Measurements from ENCODE around the gene SLC6A18. TPM values are rescaled to one million over a fixed set of nuclear protein-coding genes. Genes with fewer than 3 reads are reported as not detected.

SLC6A18 gene
- total and polyA plus RNA-seq, 2 of the 13 experiments (the other 11 are each of a cell fraction or from before 2014, with no cell fraction given) = not detected

- TF ChIP-seq RBM39 (IDR thresholded peaks at IDR 0.05; ENCODE audit: low read depth, low read length, poor library complexity, severe bottlenecking) (no peak), MBD4 (IDR thresholded peaks at IDR 0.05; ENCODE audit: borderline replicate concordance, low read length) (no peak), ZNF431 (CRISPR knock-in tag; IDR thresholded peaks at IDR 0.05; ENCODE audit: borderline replicate concordance, low read depth) (no peak), ISL2 (CRISPR knock-in tag; IDR thresholded peaks at IDR 0.05) (no peak), MLX (CRISPR knock-in tag; IDR thresholded peaks at IDR 0.05) (no peak), YEATS4 (CRISPR knock-in tag; IDR thresholded peaks at IDR 0.05; ENCODE audit: borderline replicate concordance) (0 out of 2 replicates have a peak, but pooled peaks have one; percentile 28), SMAD1 (CRISPR knock-in tag; IDR thresholded peaks at IDR 0.05; ENCODE audit: borderline replicate concordance, low read depth) (no peak), ZNF740 (CRISPR knock-in tag; IDR thresholded peaks at IDR 0.05) (no peak), NR2C2 (CRISPR knock-in tag; IDR thresholded peaks at IDR 0.05; ENCODE audit: borderline replicate concordance) (no peak), ZNF563 (CRISPR knock-in tag; IDR thresholded peaks at IDR 0.05) (no peak), DDIT3 (CRISPR knock-in tag; IDR thresholded peaks at IDR 0.05) (no peak), GTF3A (CRISPR knock-in tag; conservative IDR thresholded peaks at IDR 0.05) (no peak), FOXO4 (CRISPR knock-in tag; conservative IDR thresholded peaks at IDR 0.05) (no peak), ZNF432 (CRISPR knock-in tag; IDR thresholded peaks at IDR 0.05; ENCODE audit: borderline replicate concordance) (no peak), ZNF496 (CRISPR knock-in tag; IDR thresholded peaks at IDR 0.05; ENCODE audit: insufficient replicate concordance) (no peak), GLI4 (CRISPR knock-in tag; IDR thresholded peaks at IDR 0.05; ENCODE audit: borderline replicate concordance) (no peak), ZNF883 (CRISPR knock-in tag; IDR thresholded peaks at IDR 0.05; ENCODE audit: not compliant biosample characterization) (no peak), HNF4G (IDR thresholded peaks at IDR 0.05; ENCODE audit: borderline replicate concordance, low read depth, low read length) (no peak), HNF4G (CRISPR knock-in tag; IDR thresholded peaks at IDR 0.05; ENCODE audit: borderline replicate concordance, low read depth) (no peak), TFDP2 (CRISPR knock-in tag; IDR thresholded peaks at IDR 0.05) (peak; percentile 71), SMC3 (IDR thresholded peaks at IDR 0.05; ENCODE audit: low read length) (no peak), ZKSCAN8 (CRISPR knock-in tag; IDR thresholded peaks at IDR 0.05; ENCODE audit: borderline replicate concordance) (no peak), FIP1L1 (IDR thresholded peaks at IDR 0.05; ENCODE audit: borderline replicate concordance, insufficient read depth, low read depth, low read length) (no peak)
- TF ChIP-seq, protein P1, sequence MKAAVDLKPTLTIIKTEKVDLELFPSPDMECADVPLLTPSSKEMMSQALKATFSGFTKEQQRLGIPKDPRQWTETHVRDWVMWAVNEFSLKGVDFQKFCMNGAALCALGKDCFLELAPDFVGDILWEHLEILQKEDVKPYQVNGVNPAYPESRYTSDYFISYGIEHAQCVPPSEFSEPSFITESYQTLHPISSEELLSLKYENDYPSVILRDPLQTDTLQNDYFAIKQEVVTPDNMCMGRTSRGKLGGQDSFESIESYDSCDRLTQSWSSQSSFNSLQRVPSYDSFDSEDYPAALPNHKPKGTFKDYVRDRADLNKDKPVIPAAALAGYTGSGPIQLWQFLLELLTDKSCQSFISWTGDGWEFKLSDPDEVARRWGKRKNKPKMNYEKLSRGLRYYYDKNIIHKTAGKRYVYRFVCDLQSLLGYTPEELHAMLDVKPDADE (CRISPR knock-in tag; IDR thresholded peaks at IDR 0.05) = no peak
These were observed 69.9 kb downstream of the SLC6A18 start, which contains the start of gene TERT (continued) for GRCh38 chr5:1294835-1295649.

Data from HepG2 (cell line).